DND-41 (cell line): Measurements from ENCODE around the gene LRRTM4.

Experiments used
- ATAC-seq: fragments of 200-7000 bp; cut with Tn5 transposase; 3 replicates; pipeline ENCODE4 v1.9.1; 2021; ENCODE audit warnings: low read depth; ENCODE audit not compliant: insufficient read depth
- DNase-seq: peaks from one replicate; pipeline ENCODE4 v3.0.0-alpha.2; 2020
- H2AFZ ChIP-seq: 2 replicates; pipeline ENCODE4 v1.6.0; 2012; ENCODE audit warnings: low read depth, low read length
- H3K27ac ChIP-seq: 2 replicates; pipeline ENCODE4 v1.5.1; 2012; ENCODE audit warnings: low read length, inconsistent platforms
- H3K27me3 ChIP-seq: fragments of 200-600 bp; sonication (generic); 2 replicates; pipeline ENCODE4 v1.6.0; 2012; ENCODE audit warnings: low read length, mild to moderate bottlenecking, inconsistent platforms; ENCODE audit not compliant: insufficient read depth, poor library complexity
- H3K36me3 ChIP-seq: 2 replicates; pipeline ENCODE4 v1.5.1; 2012; ENCODE audit warnings: low read length, inconsistent platforms; ENCODE audit not compliant: insufficient read depth
- H3K4me1 ChIP-seq: 2 replicates; pipeline ENCODE4 v1.5.1; 2012; ENCODE audit warnings: mild to moderate bottlenecking, low read length; ENCODE audit not compliant: insufficient read depth
- H3K4me2 ChIP-seq: 2 replicates; pipeline ENCODE4 v1.6.0; 2012; ENCODE audit warnings: mild to moderate bottlenecking, moderate library complexity, low read length, inconsistent platforms; ENCODE audit not compliant: insufficient read depth
- H3K4me3 ChIP-seq, 2 experiments: fragments of 200-600 bp in 1 of 2; shearing (Covaris generic) in 1 of 2; 2 replicates each; pipeline ENCODE4 v1.5.1; 2012 to 2016; ENCODE audit warnings: inconsistent platforms in 2 of 2, low read length in 2 of 2, mild to moderate bottlenecking in 2 of 2, low read depth in 1 of 2, moderate library complexity in 1 of 2
- H3K79me2 ChIP-seq: 2 replicates; pipeline ENCODE4 v1.6.0; 2012; ENCODE audit warnings: low read length, inconsistent platforms; ENCODE audit not compliant: insufficient read depth
- H3K9ac ChIP-seq: 2 replicates; pipeline ENCODE4 v1.6.0; 2012; ENCODE audit warnings: low read depth, mild to moderate bottlenecking, inconsistent platforms, low read length, moderate library complexity
- H3K9me3 ChIP-seq: 2 replicates; pipeline ENCODE4 v1.5.1; 2012; ENCODE audit warnings: low read length, moderate library complexity, mild to moderate bottlenecking, inconsistent platforms; ENCODE audit not compliant: insufficient read depth, severe bottlenecking
- H4K20me1 ChIP-seq: 2 replicates; pipeline ENCODE4 v1.6.0; 2012; ENCODE audit warnings: low read length; ENCODE audit not compliant: insufficient read depth
- CTCF ChIP-seq: IDR thresholded peaks from 2 replicates; pipeline ENCODE4 v1.5.1; 2012; ENCODE audit warnings: borderline replicate concordance, low read length, moderate library complexity, mild to moderate bottlenecking; ENCODE audit not compliant: poor library complexity, severe bottlenecking; ENCODE audit errors: extremely low read depth
- EZH2 ChIP-seq: IDR thresholded peaks from 3 replicates; pipeline ENCODE4 v1.6.1; 2012; ENCODE audit warnings: borderline replicate concordance, low read depth, mild to moderate bottlenecking, moderate library complexity, low read length, inconsistent platforms; ENCODE audit not compliant: severe bottlenecking

The LRRTM4 gene

GRCh38 chr2:77201755-77202154 is 320.4 kb downstream of the LRRTM4 start:
- Histone ChIP-seq H2AFZ (no peak overlapping the region), H3K4me3 (no peak overlapping the region), H3K27ac (no peak overlapping the region), H4K20me1 (no peaks in the 10 kb centered on the region), H3K79me2 (no peaks in the 10 kb centered on the region), H3K4me2 (no peak overlapping the region), H3K36me3 (no peaks in the 10 kb centered on the region), H3K27me3 (no peaks in the 10 kb centered on the region), H3K4me1 (no peaks in the 10 kb centered on the region), H3K9ac (no peak overlapping the region), H3K9me3 (no peaks in the 10 kb centered on the region)
- DNase-seq (no peak), ATAC-seq (no peak)
- TF ChIP-seq CTCF: no peak
- no peak for TF ChIP-seq EZH2

GRCh38 chr2:77199411-77199810 is 322.8 kb downstream of the LRRTM4 start:
- no peaks in the 10 kb centered on the region for H3K9me3 ChIP-seq
- no peak overlapping the region for H3K9ac ChIP-seq
- no peaks in the 10 kb centered on the region for H4K20me1 ChIP-seq
- no peak for ATAC-seq
- no peak for DNase-seq
- H3K79me2 ChIP-seq: no peaks in the 10 kb centered on the region
- TF ChIP-seq EZH2 (no peak), CTCF (no peak)
- H2AFZ ChIP-seq: no peak overlapping the region
- H3K4me2 ChIP-seq: no peak overlapping the region
- H3K4me1 ChIP-seq: no peaks in the 10 kb centered on the region
- H3K27me3 ChIP-seq: no peaks in the 10 kb centered on the region
- H3K27ac ChIP-seq: no peak overlapping the region
- H3K4me3 ChIP-seq: no peak overlapping the region
- H3K36me3 ChIP-seq: no peaks in the 10 kb centered on the region

DNA sequence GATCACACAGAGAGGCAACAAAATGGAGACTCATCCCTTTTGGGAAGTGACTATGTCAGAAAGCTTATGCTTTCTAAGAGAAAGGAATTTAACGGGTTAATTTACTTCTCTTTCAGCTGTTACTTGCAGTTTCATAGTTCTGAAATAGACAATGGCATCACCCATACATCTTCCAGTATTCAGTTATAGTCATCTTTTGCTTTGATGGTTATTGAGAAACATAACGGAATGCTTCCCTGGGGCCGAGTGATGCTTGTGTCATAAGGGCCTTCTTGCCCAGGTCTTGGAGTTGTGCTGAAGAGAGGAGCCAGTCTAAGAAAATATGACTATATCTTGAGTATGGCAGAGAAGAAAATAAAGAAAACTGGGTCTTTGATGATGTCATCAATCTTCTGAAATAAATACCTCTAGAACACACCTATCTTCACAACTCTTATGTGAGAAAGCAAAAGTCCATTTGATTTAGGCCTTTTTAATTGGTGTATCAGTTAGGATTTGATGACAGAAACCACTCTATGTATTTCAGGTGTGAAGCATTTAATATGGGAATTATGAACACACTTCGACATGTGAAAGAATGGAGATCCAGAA is 328.2 kb downstream of the LRRTM4 start:
- Histone ChIP-seq H3K27me3 (no peaks in the 10 kb centered on the region), H3K27ac (no peak overlapping the region), H3K9ac (no peak overlapping the region), H3K4me3 (no peak overlapping the region), H2AFZ (no peak overlapping the region), H3K9me3 (no peaks in the 10 kb centered on the region), H3K79me2 (no peaks in the 10 kb centered on the region), H3K4me2 (no peak overlapping the region), H4K20me1 (no peaks in the 10 kb centered on the region), H3K4me1 (no peaks in the 10 kb centered on the region), H3K36me3 (no peaks in the 10 kb centered on the region)
- no peak for TF ChIP-seq CTCF
- no peak for TF ChIP-seq EZH2
- ATAC-seq: no peak
- DNase-seq: no peak

- no peak overlapping the region for H3K4me3 ChIP-seq
- TF ChIP-seq CTCF (no peak), EZH2 (no peak)
- no peaks in the 10 kb centered on the region for H3K79me2 ChIP-seq
- DNase-seq (no peak), ATAC-seq (no peak)
- no peak overlapping the region for H3K9ac ChIP-seq
- no peak overlapping the region for H3K4me2 ChIP-seq
- no peak overlapping the region for H3K27ac ChIP-seq
- no peaks in the 10 kb centered on the region for H3K27me3 ChIP-seq
- no peak overlapping the region for H2AFZ ChIP-seq
- H3K4me1 ChIP-seq: no peaks in the 10 kb centered on the region
- H4K20me1 ChIP-seq: no peaks in the 10 kb centered on the region
- no peaks in the 10 kb centered on the region for H3K9me3 ChIP-seq
- no peaks in the 10 kb centered on the region for H3K36me3 ChIP-seq
Measured at GRCh38 chr2:77192811-77193289, 329.3 kb downstream of the LRRTM4 start.
